HCT116 (cell line): ENCODE measurements around the gene ACOXL. TPM values are rescaled to one million over a fixed set of nuclear protein-coding genes. Genes with fewer than 3 reads are reported as not detected.

Experiments
- ATAC-seq: fragments of 200-7000 bp; cut with Tn5 transposase; 2 replicates; pipeline ENCODE4 v1.9.1; 2020; ENCODE audit warnings: mild to moderate bottlenecking, moderate library complexity
- BruUV-seq: library from RNA; stranded (reverse); fragments of 400-500 nt; replicated peaks from 2 replicates; lab custom pipeline; 2021; lab: Mats Ljungman, UMichigan
- CTCF ChIA-PET: fragments of 300-600 bp; sonication (Branson Sonifier 250); formaldehyde crosslinking; loops from one replicate; lab custom pipeline; 2021; ENCODE audit warnings: antibody characterized with exemption; lab: Charles Lee
- POLR2A ChIA-PET: fragments of 300-600, 350-600 bp; sonication (Branson Sonifier 250); formaldehyde crosslinking; loops from one replicate; lab custom pipeline; 2021; ENCODE audit warnings: antibody characterized with exemption; lab: Charles Lee
- RAD21 ChIA-PET, 2 experiments: fragments of 300-600 bp; sonication (Branson Sonifier 250); formaldehyde crosslinking; loops; one replicate each; lab custom pipeline; 2023; ENCODE audit warnings: low total read pairs in 2 of 2; ENCODE audit not compliant: uncharacterized antibody in 2 of 2, unreplicated experiment in 2 of 2, low non-redundant PET in 1 of 2; lab: Charles Lee
- DNase-seq: peaks from one replicate; pipeline ENCODE4 v3.0.0-alpha.2; 2010; ENCODE audit warnings: low read depth, low spot score
- H2AFZ ChIP-seq: fragments of 200-600 bp; shearing (Covaris generic), sonication (generic); 2 replicates; pipeline ENCODE4 v1.6.1; 2017; ENCODE audit warnings: low read depth, mixed run types, mixed read lengths, antibody characterized with exemption, low read length; ENCODE audit not compliant: poor library complexity, severe bottlenecking
- H3K27ac ChIP-seq: 2 replicates; pipeline ENCODE4 v1.5.1; 2012; ENCODE audit warnings: low read depth, low read length
- H3K27me3 ChIP-seq: fragments of 200-600 bp; sonication (generic); 2 replicates; pipeline ENCODE4 v1.6.1; 2016; ENCODE audit warnings: mixed run types, low read length, mixed read lengths; ENCODE audit not compliant: insufficient read depth
- H3K36me3 ChIP-seq, 2 experiments: fragments of 200-500 bp in 1 of 2; fragments of 200-600 bp in 1 of 2; sonication (Bioruptor generic) in 1 of 2; sonication (generic) in 1 of 2; 2 replicates each; pipeline versions ENCODE4 v1.5.1 to v1.6.1; 2014 to 2016; ENCODE audit warnings: low read length in 2 of 2, inconsistent platforms in 1 of 2, mixed read lengths in 1 of 2, mixed run types in 1 of 2; ENCODE audit not compliant: insufficient read depth in 2 of 2, control insufficient read depth in 1 of 2
- H3K4me1 ChIP-seq, 2 experiments: fragments of 200-600 bp in 1 of 2; sonication (generic) in 1 of 2; 2 replicates each; pipeline versions ENCODE4 v1.5.1 to v1.6.1; 2012 to 2017; ENCODE audit warnings: low read length in 2 of 2, inconsistent platforms in 1 of 2, mild to moderate bottlenecking in 1 of 2, mixed read lengths in 1 of 2, mixed run types in 1 of 2, moderate library complexity in 1 of 2; ENCODE audit not compliant: insufficient read depth in 2 of 2, control insufficient read depth in 1 of 2
- H3K4me2 ChIP-seq: fragments of 200-600 bp; sonication (generic); 2 replicates; pipeline ENCODE4 v1.6.1; 2017; ENCODE audit warnings: mixed run types, low read length, mixed read lengths
- H3K4me3 ChIP-seq, 2 experiments: fragments of 200-600 bp in 1 of 2; sonication (generic) in 1 of 2; replicated peaks in 1 of 2; 2 replicates each; pipeline ENCODE4 v1.5.1; 2011 to 2016; ENCODE audit warnings: low read length in 2 of 2, control low read depth in 1 of 2, low read depth in 1 of 2, mild to moderate bottlenecking in 1 of 2, mixed read lengths in 1 of 2, mixed run types in 1 of 2
- H3K79me2 ChIP-seq: fragments of 200-600 bp; sonication (generic); 2 replicates; pipeline ENCODE4 v1.6.1; 2017; ENCODE audit warnings: mild to moderate bottlenecking, mixed run types, low read length, moderate library complexity, mixed read lengths; ENCODE audit not compliant: insufficient read depth
- H3K9ac ChIP-seq: fragments of 200-600 bp; sonication (generic); 2 replicates; pipeline ENCODE4 v1.6.1; 2016; ENCODE audit warnings: low read length, mixed read lengths
- H3K9me2 ChIP-seq: fragments of 200-600 bp; sonication (generic), shearing (Covaris generic); 2 replicates; pipeline ENCODE4 v1.6.1; 2017; ENCODE audit warnings: mixed run types, mild to moderate bottlenecking, moderate library complexity; ENCODE audit not compliant: insufficient read depth
- H3K9me3 ChIP-seq, 2 experiments: fragments of 200-500 bp in 1 of 2; fragments of 200-600 bp in 1 of 2; sonication (Bioruptor generic) in 1 of 2; sonication (generic) in 1 of 2; 2 replicates each; pipeline ENCODE4 v1.6.1; 2014 to 2017; ENCODE audit warnings: low read length in 2 of 2, mixed read lengths in 2 of 2, inconsistent platforms in 1 of 2, low read depth in 1 of 2, mild to moderate bottlenecking in 1 of 2, mixed run types in 1 of 2, moderate library complexity in 1 of 2; ENCODE audit not compliant: control insufficient read depth in 1 of 2, insufficient read depth in 1 of 2
- H4K20me1 ChIP-seq: fragments of 200-600 bp; sonication (generic), shearing (Covaris generic); 2 replicates; pipeline ENCODE4 v1.6.1; 2017; ENCODE audit warnings: mixed run types, mild to moderate bottlenecking, moderate library complexity; ENCODE audit not compliant: insufficient read depth
- EZH2 ChIP-seq: fragments of 200-600 bp; sonication (generic); IDR thresholded peaks from 2 replicates; pipeline ENCODE4 v1.6.1; 2017; ENCODE audit warnings: antibody characterized with exemption, mixed run types
- FOSL1 ChIP-seq: IDR thresholded peaks from 2 replicates; pipeline ENCODE4 v1.6.1; 2012; ENCODE audit warnings: low read depth
- JUND ChIP-seq: IDR thresholded peaks from 2 replicates; pipeline ENCODE4 v1.6.1; 2012
- RAD21 ChIP-seq: IDR thresholded peaks from 2 replicates; pipeline ENCODE4 v1.6.1; 2012; ENCODE audit warnings: low read depth, mild to moderate bottlenecking
- TCF7L2 ChIP-seq: IDR thresholded peaks from 2 replicates; pipeline ENCODE4 v1.7.0; 2011; ENCODE audit warnings: borderline replicate concordance, inconsistent platforms; ENCODE audit not compliant: insufficient read depth, insufficient read length; ENCODE audit errors: extremely low read depth
- intact Hi-C: fragments of 100-400 bp; cut with micrococcal nuclease; formaldehyde crosslinking; loops from 2 replicates; pipeline ENCODE4 v1.10.0; 2022
- total RNA-seq: library from RNA; stranded (reverse); gene quantifications from one replicate; pipeline ENCODE4 v1.2.1, GENCODE V29; 2021; ENCODE audit not compliant: unreplicated experiment
- TF ChIP-seq, protein P1 (sequence below): IDR thresholded peaks from 2 replicates; pipeline ENCODE4 v1.6.1; 2012; ENCODE audit warnings: low read depth

The ACOXL gene
- total RNA-seq, 1 experiment from 2014 or later: 5.5 TPM

DNA sequence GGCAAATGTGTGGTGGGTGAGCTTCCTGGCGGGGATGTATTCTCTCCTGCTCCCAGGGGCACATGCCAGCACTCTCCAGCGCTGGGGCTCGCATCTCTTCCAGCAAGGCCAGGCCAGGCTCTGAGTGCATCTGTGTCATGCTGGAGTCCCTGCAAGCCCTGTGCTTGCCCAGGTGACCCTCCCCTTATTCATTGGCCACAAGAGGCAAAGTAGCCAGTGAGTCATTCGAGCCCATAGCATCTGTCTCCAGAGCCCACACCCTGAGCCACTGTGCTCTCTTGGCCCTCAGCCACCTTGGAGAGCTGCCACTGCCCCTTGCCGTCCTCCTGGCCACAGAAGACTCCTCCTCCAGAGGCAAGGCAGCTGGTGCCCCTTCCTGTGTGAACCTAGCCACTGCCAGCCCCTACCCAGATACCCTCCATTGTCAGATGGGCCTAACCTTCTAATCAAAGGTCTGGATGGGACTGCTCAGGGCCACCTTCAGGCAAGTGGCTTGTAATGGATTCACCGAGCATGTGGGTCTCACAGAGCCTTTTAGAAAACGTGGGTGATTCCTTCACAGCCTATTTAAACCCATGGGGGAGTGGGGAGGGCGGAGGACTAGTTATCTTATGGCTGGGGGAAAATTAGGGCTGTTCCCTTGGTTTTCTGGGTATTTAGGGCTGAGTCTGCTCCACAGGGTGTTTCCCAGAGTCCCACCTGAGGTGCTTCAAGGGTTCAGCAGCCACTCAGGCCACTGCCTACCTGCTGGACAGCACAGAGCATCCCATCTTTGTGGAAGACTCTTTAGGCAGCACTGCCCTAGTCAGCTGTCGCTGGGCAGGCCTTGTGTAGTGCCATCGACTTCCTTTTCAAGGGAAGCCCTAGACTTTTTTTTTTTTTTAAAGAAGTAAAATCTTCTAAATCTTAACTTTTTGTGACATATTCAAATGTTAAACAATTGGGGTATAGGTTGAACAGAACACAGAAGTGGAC is 137.4 kb downstream of the ACOXL start:
- intact Hi-C loops: no loop called here
- H3K9me2 ChIP-seq: no peaks in the 10 kb centered on the region
- ChIA-PET RAD21 (no interaction called here), CTCF (no interaction called here), POLR2A (no interaction called here)
- H3K4me2 ChIP-seq: peak overlapping the region; percentile 41
- H3K27me3 ChIP-seq: no peaks in the 10 kb centered on the region
- ATAC-seq (peak; percentile 75), DNase-seq (peak; percentile 27)
- H4K20me1 ChIP-seq: no peaks in the 10 kb centered on the region
- BruUV-seq: no TSS peak
- TF ChIP-seq, protein P1, sequence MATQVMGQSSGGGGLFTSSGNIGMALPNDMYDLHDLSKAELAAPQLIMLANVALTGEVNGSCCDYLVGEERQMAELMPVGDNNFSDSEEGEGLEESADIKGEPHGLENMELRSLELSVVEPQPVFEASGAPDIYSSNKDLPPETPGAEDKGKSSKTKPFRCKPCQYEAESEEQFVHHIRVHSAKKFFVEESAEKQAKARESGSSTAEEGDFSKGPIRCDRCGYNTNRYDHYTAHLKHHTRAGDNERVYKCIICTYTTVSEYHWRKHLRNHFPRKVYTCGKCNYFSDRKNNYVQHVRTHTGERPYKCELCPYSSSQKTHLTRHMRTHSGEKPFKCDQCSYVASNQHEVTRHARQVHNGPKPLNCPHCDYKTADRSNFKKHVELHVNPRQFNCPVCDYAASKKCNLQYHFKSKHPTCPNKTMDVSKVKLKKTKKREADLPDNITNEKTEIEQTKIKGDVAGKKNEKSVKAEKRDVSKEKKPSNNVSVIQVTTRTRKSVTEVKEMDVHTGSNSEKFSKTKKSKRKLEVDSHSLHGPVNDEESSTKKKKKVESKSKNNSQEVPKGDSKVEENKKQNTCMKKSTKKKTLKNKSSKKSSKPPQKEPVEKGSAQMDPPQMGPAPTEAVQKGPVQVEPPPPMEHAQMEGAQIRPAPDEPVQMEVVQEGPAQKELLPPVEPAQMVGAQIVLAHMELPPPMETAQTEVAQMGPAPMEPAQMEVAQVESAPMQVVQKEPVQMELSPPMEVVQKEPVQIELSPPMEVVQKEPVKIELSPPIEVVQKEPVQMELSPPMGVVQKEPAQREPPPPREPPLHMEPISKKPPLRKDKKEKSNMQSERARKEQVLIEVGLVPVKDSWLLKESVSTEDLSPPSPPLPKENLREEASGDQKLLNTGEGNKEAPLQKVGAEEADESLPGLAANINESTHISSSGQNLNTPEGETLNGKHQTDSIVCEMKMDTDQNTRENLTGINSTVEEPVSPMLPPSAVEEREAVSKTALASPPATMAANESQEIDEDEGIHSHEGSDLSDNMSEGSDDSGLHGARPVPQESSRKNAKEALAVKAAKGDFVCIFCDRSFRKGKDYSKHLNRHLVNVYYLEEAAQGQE: peak; percentile 22
- TF ChIP-seq EZH2 (no peak), JUND (0 out of 2 replicates have a peak, but pooled peaks have one; percentile 6), TCF7L2 (no peak), FOSL1 (no peak), RAD21 (no peak)
- H3K4me1 ChIP-seq: peaks cover 9 to 14% of the 10 kb centered on the region in 2 experiments; a peak in 3 of 4 replicates
- no peak overlapping the region for H3K4me3 ChIP-seq
- H2AFZ ChIP-seq: no peak overlapping the region
- H3K79me2 ChIP-seq: no peaks in the 10 kb centered on the region
- no peaks in the 10 kb centered on the region for H3K36me3 ChIP-seq
- no peak overlapping the region for H3K9ac ChIP-seq
- no peak overlapping the region for H3K27ac ChIP-seq
- no peaks in the 10 kb centered on the region for H3K9me3 ChIP-seq
